Stimulated activated CD8-positive, alpha-beta memory T cell treated with anti-CD3 and anti-CD28 coated beads, Interleukin-7, amount 100 ng/mL, for 4 hours (primary cell): ENCODE measurements around the gene LSAMP.
"Not testable (repeated sequence)": the region's sequence is repeated elsewhere in the genome, so short reads cannot be mapped to it uniquely, and the experiment has no call there.

ENCODE experiments used
- DNase-seq, 2 donors: peaks; one replicate each; pipeline ENCODE4 v3.0.0-alpha.2; 2020; ENCODE audit warnings: low read depth in 2 of 2

LSAMP gene

DNA sequence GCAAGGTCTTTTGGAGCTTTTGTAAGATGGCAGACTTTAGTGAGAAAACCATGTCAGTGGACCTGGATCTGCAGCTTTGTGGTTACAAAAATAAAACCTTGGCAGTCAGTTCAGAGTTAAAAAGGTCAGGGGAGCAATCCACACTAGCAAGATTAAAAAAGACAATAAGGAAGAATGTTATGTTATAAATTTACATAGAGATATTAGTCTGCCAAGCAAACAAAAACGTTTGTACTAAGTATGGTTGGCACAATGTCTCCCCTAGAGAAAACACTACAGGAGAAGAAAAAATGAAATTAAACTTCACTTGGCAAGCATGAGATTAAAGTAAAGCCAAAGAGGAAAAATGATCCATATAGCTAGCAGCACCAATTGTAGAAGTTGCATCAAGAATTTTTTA lies 205.0 kb downstream of the LSAMP start:
- DNase-seq, result no peak

DNA sequence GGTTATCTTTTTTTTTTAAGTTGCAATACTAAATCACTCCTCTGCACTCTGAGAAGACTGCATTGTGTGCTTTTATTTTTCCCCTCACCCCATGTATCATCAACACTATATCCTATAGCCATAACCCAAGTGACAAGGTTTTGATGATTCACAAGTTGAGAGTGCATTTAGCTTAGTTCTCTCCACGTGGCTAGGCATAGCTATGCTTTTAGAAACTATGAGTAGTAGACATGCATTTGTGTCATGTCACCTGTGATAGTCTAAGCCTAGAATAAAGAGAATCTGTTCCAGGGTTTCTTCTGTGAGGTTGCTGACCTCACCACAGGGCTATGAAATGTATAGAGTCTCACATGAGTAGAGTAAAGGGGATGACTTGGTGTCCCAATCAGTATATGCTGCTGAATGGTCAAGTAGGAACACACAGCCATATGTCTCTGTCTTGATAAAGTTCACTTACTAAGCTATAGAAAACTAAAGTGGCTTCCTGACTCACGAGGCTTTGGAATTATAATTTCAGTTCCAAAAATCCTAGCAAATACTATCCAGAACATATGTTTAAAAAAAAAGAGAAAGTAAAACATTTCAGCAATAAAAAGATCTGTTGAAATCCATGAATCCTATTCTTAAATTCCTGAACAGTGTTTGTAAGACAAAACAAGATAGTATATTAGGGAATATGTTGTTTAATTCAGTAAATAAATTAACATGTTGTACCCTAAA lies 206.3 kb downstream of the LSAMP start:
- DNase-seq, result no peak

DNA sequence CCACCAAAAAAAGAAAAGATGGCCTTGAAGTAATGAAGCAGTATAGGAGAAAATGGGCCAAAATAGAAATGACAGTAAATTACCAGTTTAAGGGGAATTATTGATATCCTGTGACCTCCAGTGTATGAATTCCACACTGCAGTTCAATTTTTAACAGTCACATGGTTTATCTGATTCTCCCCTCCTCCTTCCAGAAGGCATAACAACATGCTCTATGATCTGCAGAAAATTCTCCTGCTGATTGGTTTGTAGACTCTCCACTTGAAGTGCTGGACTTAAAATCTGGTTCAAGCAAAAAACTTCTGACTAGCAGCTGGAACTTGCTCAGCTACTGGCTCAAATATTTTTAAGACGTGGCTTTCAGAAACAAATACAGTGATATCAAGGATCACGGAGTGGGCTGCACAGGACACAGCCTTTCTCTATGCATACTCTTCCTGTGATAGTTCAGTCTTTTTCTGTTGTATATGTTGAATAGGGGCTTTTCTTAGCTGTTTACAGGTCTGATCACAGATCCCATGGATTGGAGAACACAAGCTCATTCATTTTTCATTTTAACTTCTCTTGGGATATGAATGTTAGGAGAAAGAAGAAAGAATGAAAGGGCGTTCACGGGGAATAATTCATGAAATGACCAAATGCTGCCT lies 211.5 kb downstream of the LSAMP start:
- DNase-seq, result no peak

DNA sequence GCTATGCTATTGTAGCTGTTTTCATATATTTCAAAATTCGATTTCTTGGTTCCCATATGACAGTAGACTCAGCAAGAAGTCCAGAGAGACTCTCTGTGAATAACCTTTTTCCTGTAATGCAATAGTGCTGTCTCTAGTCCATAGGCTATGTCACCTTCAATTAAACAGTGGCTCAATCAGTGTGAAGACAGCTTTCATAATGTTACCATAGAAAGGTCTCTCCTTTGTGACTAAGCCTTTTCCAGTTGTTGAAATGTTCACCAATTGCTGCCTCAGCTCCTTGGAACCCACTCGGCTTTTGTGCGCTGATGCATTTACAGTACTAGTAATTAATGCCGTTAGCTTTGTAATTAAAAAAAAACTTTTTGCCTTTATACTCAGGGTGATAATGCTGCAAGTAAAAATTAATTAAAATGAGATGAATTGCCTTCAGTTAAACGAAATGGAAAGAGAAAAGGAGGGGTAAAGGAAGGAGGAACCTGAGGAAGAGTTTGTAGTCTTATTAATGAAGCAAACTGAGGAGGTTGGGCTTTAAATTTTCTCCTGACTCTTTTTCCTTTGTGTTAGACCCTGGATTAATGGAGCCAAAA lies 214.8 kb downstream of the LSAMP start:
- no peak for DNase-seq

DNA sequence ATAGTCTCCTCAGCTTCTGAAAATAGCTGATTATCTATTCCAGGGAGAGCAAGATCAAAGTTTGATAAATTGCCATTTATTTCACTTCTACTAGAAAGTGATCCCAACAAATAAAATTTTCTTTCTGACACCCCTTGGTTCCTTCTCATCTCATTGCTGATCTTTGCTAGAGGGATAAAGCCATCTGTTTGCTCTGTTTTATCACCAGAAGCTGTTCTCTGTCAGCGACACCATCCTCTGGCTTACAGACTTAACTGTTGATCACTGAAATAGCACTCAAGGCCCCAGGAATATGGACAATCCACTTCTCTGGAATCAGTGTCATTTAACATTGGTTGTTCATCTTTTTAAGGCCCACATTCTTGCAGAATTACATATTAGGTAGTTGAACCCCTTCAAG lies 219.0 kb downstream of the LSAMP start:
- no peak for DNase-seq

DNA sequence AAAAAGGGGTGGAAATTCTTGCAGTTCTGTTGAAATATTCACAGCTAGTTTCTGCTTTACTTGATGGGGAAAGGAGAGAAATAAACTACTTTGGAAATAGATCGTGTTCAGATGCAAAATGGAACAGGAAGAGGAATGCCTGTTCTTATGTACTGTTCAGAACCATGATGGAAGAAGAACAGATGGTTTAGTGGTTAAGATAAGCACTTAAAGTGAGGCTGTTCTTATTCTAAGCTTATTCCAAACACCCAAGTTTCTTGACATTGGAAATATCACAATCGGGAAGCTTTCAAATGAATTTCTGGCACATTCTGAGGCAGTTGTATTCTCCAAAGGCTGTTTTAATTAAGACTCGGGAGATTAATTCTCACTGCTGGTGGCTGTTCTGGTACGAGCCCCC lies 228.5 kb downstream of the LSAMP start:
- no peak for DNase-seq

DNA sequence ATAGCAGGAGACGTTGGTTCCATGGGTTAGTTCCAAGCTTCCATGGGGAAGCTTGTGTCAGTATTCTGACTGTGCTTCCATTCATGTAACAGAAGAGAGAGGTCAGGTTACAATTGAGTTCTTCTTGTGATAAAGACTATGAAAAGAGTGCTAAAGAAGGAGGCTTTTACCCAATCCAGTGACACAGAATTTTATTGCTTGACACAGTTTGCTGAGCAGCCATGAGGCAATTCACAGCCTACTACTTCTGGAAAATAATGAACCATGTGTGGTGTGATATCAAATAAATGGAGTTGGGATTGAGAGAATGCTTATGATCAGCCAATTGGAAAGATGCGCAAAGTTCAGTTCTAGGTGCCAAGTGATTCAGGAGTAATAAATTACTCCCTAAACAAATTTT lies 233.4 kb downstream of the LSAMP start:
- DNase-seq, result no peak

DNA sequence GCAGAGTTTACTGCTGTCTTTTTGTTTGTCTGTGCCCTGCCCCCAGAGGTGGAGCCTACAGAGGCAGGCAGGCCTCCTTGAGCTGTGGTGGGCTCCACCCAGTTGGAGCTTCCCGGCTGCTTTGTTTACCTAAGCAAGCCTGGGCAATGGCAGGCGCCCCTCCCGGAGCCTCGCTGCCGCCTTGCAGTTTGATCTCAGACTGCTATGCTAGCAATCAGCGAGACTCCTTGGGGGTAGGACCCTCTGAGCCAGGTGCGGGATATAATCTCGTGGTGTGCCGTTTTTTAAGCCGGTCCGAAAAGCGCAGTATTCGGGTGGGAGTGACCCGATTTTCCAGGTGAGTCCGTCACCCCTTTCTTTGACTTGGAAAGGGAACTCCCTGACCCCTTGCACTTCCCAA lies 236.5 kb downstream of the LSAMP start:
- DNase-seq, result not testable (repeated sequence)

DNA sequence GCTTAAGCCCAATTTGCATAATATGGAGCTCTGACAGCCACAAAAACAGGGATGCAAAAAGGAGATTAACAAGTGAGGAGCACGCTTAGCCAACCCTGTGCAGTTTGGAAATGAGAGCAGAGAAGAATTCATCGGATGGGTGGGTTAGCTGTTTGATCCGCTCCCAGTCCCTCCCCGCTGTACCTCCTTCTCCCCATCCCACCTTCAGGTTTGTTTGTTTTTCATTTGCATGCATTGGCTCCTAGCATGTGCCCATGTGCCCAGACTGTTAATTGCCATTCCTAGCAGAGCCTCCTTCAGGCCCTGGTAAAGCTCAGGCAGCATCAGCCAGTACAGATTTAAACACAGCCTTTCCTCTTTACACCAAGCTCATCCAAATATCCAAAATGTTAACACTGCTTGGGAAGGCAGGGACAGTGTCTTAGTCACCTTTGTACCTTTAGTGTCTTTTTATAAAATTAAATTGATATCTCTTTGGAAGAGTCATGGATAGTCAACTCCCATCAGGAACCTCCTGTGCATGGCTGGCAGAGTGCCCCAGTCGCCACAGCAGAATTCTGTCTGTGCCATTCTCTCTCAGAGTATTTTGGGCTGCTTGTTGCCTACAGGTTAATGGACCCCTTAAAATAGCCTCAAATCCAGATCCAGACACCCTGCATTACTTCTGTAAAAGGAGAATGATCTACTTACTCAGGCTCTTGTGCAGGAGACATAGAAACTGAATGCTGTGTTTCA lies 244.2 kb downstream of the LSAMP start:
- DNase-seq, result no peak

DNA sequence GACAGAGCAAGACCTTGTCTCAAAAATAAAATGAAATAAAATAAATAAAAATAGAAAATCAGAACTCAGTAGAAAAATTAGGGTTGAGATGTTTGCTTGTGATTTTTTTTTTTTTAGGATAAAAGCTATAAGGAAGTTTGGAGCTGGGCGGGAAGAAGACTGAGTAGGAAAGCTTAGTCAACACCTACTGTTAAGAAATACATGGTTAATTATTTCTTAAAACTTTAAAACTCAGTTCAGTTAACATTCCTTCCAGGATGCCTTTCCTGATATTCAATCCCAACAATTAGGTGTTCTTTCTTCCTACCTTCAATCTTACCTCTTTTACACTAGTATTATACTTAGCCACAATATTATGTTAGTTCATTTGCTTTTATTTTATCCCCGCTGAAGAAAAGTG lies 246.2 kb downstream of the LSAMP start:
- no peak for DNase-seq

DNA sequence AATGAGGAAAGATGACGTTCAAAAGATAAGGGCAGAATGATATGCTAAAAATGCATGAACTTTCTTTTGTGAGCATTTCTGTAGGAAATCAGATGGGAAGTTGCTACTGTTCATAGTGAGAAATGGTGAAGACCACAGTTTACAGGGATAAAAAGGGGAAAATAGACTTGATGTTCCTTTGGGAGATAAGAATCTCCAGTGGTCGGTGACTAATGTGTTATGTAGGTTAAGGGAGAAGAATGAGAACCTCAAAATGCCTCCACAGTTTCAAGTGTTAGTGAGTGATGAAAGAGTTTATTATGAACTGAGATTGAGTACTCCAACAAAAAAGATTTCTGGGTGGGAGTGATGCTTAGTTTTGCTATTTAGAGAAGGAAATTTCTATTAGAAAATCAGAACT lies 247.2 kb downstream of the LSAMP start:
- no peak for DNase-seq

DNA sequence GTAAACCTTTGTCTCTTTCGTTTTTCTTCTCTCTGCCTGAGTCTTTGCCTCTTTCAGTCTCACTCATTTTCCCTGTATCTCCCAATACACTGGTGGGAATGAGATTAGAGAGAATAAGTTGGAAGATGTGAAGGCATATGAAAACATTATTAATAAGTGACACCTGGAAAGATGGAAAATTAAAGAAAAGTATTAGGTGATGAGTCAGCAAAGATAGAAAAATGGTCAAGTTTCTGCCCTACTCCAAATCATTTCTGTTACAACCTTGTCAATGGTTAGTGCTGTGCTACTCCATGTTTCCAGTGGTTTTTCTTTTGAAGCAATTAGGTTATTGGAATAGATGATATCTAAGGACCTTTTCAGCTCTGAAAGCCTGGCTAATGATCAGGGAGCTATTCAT lies 252.8 kb downstream of the LSAMP start:
- no peak for DNase-seq

DNA sequence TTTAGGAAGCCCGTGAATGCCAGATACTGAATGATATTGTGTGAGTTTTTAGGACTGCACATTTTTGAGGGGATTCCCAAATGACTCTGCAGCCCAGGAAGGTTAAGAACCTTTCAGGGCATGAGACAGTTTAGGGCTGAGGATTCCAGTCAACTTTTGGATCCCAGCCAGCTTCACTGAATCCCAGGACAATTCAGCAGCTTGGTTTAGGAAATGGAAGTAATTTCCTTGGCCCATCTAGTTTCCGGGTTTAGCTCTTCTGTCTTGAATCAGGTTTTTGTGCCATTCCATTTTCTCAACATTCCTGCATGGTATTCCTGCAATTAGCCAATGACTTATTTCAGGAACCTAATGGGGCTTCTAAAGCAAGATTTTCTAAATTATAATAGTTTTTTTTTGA lies 253.9 kb downstream of the LSAMP start:
- DNase-seq, result no peak

DNA sequence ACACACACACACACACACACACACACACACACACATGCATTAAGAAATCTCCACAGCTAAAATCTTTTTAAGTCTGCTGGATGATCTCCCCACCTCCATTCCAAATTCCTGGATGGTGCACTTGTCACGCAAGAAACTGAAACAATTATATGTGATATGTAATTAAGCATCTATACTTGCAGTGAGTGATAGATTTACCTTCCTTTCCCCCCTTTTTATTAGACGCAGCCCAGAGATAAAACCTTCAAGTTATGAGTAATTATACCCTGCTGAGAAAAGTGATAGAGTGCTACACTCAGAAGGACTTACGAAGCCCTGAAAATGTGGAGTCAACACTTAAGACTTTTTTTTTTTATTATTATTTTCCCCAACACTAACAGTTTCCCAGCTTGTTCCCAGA lies 255.2 kb downstream of the LSAMP start:
- no peak for DNase-seq

DNA sequence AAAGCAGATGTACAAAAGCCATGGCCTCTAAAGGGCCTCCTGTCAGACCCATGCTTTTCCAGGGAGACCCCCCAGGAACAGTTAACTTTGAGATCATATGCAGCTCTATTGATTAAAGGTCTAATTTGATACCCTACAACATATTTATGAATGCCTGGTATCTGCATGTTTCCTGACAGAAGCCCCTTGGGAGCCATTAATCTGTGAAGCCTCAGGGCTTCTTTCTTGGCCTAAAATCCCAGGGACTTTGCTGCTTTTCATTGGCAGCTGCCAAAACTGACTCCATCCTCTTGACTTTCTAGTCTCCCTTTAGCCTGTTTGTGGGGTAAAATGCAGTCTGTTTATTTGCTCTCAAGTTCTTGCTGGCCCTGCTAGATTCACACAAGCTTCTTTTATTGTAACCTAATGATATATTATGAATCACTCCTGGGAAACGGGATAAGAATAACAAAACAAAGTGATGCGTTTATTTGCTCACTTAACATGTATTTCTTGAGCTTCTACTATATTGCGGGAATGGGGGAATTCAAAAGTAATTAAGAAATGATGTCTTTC lies 257.0 kb downstream of the LSAMP start:
- no peak for DNase-seq

DNA sequence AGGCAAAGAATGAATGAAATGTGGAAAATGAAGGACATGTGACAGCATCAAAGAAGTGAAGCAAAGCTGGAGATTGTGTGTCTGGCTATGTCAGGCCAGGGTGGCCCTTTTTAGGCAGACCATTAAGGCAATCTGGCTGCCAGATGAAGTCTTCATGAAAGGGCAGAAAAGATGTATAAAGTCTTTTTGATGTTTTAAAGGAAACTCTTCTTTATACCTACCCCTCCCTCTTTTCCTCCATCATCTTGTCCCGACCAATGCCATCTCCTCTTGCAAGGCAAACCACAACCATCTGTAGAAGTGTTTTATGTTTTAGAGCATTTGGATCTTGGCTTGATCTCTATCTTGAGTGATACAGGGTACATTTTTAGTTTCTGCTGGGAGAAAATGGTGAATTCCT lies 259.2 kb downstream of the LSAMP start:
- DNase-seq, result no peak

DNA sequence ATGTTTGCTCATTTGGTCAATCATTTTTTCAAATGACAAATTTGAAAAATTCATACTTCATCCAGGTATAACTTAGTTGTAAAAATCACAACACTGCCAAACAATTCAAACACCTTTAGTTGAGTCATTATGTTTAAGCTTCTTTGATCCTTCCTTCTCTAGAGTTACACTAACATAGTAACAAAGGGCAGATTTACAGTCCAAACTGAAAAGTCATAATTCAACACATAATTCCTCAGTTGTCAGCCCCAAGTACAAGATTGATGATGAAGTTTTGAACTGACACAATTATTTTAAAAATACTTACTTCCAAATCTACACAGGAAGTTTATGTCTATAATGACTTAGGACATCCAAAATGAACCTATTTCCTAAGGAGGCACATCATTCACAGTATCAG lies 264.1 kb downstream of the LSAMP start:
- DNase-seq, result no peak

DNA sequence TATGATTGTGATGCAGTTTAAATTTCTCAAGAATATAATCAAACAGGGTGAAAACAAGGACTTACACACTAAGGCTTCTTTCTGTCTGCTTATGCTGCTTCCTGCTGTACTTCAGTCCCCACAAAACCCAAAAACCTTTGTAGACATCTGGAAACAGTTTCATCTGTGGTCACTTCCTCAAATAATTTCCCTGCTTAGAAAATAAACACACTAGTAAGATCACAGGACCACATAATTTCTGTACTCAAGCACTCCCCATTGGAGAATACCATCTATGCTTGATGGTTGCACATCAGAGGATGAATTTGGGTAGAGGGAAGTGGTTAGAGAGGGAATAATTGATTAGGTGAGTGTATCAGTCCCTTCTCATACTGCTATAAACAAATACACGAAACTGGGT lies 266.2 kb downstream of the LSAMP start:
- no peak for DNase-seq

DNA sequence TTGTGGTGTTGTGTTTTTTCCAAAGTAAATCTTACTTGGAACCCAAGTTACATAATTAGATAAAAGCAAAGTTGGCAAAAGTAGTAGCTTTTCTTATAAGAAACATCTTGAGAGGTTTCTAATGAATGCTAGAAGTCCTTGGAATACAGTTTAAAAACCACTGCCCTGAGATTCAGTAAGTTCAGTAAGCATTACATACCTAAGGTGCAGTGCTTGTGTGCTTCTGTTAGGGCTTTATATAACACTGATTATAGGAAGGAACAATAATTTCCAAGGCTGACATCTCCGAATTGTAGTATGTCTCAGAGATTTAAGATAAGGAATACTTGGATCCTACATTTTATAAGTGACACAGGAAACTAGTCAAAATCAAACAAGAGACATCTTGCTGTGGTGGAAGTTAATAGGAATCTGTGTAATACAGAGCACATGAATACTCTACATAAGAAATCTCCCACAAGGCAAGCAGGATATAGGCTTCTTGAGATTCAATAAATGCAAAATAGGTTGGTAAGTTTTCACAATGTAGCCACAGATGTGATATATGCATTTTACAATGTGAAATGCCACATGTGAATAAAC lies 268.2 kb downstream of the LSAMP start:
- no peak for DNase-seq

DNA sequence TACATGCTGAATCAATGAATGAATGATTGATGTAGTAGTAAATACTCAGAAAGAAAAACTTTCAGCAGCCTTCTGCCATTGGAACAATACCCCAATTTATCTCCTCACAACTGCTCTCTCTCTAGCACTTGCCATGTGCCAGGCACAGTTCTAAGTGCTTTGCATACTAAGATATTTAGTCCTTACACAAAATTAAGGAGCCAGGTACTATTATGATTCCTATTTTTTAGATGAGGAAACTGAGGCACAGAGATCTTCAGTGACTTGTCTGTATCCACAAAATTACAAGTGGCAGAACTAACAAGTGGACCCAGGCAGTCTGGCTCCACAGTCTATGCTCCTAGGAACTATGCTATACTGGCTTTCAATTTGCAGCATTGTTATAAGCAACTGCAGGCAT lies 279.2 kb downstream of the LSAMP start:
- DNase-seq, result no peak

DNA sequence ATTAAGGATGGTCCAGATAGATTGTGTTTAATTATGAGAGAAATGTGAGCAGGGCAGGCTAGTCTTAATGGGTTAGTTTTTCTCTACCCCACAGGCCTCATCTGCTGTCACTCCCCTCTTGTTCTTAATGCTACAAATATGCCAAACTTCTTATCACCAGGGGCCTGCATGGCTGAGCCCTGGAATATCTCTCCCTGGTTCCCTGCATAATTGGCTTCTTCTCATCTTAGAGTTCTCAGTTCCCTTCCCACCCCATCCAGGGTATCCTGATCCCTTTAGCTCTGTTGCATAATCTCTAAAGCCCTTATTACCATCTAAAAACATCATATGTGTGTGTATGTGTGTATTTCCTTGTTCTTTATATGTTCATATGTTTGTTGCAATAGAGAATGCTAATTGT lies 279.6 kb downstream of the LSAMP start:
- no peak for DNase-seq

DNA sequence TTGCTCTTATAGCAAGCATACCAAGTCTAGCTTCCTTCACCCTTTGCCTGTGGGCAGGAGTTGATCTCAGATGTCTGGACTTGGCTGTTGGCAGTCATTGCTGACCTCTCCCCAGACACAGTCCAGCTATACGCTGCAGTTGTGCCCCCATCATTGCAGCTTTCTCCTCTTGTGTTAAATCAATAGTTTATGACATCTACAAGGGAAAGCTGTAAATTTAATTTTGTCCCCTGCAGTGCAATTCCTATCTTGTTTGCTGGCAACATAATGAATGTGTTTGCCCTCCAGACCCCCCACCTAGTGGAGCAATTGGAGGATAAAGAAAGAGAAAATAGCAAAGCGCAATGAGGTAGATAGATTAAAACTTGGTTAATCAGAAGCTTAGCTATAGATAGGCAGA lies 280.2 kb downstream of the LSAMP start:
- no peak for DNase-seq
